K562 (cell line): ENCODE measurements around the gene DNAH1. TPM values are rescaled to one million over a fixed set of nuclear protein-coding genes. Genes with fewer than 3 reads are reported as not detected.
A peak's percentile ranks its signal among the peaks of the same experiment; 100 is the strongest.

Experiments
- POLR2G ChIP-seq: fragments of 200-400 bp; formaldehyde crosslinking; IDR thresholded peaks from 2 replicates; pipeline ENCODE4 v1.6.1; 2017; ENCODE audit warnings: low read depth, mild to moderate bottlenecking, antibody characterized with exemption, low read length, moderate library complexity
- VEZF1 ChIP-seq: fragments of 200-800 bp; sonication (Bioruptor generic); IDR thresholded peaks from 2 replicates; pipeline ENCODE4 v1.6.1; 2017; ENCODE audit warnings: missing genetic modification characterization, missing compliant biosample characterization
- ZNF133 ChIP-seq: fragments of 250-450 bp; sonication (Bioruptor Pico); IDR thresholded peaks from 2 replicates; pipeline ENCODE4 v1.4.0; 2020; ENCODE audit warnings: mild to moderate bottlenecking
- ZNF740 ChIP-seq, 3 experiments: fragments of 200-800 bp in 1 of 3; sonication (Bioruptor generic) in 1 of 3; sonication (generic) in 1 of 3; formaldehyde crosslinking in 1 of 3; IDR thresholded peaks; 2 replicates each; pipeline versions ENCODE4 v1.6.1 to v1.8.0; 2016 to 2022; ENCODE audit warnings: mild to moderate bottlenecking in 2 of 3, missing compliant biosample characterization in 2 of 3, missing genetic modification characterization in 2 of 3, missing genetic modification reagents in 1 of 3
- polyA plus RNA-seq, 8 experiments: library from polyadenylated mRNA; depleted of rRNA in 4 of 8; stranded (reverse) in 5 of 8; unstranded in 3 of 8; fragments of >200 nt; fragmentation: Nextera tagmentation in 2 of 8; fragmentation: Illumina TruSeq in 1 of 8; extraction: Ambion mirVana in 2 of 8; extraction: Trizol in 1 of 8; gene quantifications; 2 replicates each; pipeline versions ENCODE4 v1.2.1 to v1.2.3, GENCODE V29; 2011 to 2014; ENCODE audit warnings: inconsistent platforms in 1 of 8, missing spikeins in 1 of 8
- total RNA-seq, 7 experiments: library from RNA; depleted of rRNA in 6 of 7; stranded (reverse); fragments of >200 nt in 6 of 7; fragmentation: Illumina TruSeq in 2 of 7; extraction: Trizol in 2 of 7; gene quantifications; 2 replicates each; pipeline versions ENCODE4 v1.2.1 to v1.2.3, GENCODE V29; 2011 to 2021; ENCODE audit warnings: low replicate concordance in 1 of 7

Gene DNAH1
- total and polyA plus RNA-seq, 9 of the 15 experiments (the other 6 are each of a cell fraction or from before 2014, with no cell fraction given), result 0.04 to 0.84 (median 0.50) TPM

GRCh38 chr3:52298149-52299098 is 17.7 kb upstream of the DNAH1 start (continued):
- TF ChIP-seq POLR2G (0 out of 2 replicates have a peak, but pooled peaks have one; percentile 24), VEZF1 (CRISPR knock-in tag) (peak; percentile 86), ZNF740 (CRISPR knock-in tag; IDR thresholded peaks at IDR 0.05) (no peak), ZNF740 (tag; IDR thresholded peaks at IDR 0.05) (0 out of 4 replicates have a peak, but pooled peaks of 1 of the 2 experiments have one; percentile 16), ZNF133 (CRISPR knock-in tag) (no peak)
